Fibroblast of the conjunctiva (primary cell): Measurements from ENCODE around the gene GYPB.
"Not testable (repeated sequence)": the region's sequence is repeated elsewhere in the genome, so short reads cannot be mapped to it uniquely, and the experiment has no call there.

Experiments used
- DNase-seq: peaks from one replicate; pipeline ENCODE4 v3.0.0-alpha.2; 2010; ENCODE audit warnings: low read depth

Gene GYPB

DNA sequence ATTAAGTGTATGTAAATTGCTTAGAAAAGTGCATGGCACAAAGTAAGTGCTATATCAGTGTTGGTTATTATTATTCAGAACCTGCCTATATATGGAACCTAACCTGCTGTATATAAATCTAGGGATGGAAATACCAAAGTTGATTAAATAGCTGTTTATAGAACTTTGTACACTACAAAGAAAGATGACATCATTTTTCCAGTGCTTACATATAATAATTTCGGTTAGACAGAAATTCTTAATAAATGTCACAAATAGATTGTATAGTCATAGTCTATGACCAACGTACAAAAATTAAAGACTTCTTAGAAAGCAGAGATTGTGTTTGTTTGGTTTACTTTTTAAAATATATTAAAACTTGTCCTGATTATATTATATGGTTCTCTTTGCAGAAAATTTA lies 4.4 kb downstream of the GYPB start:
- no peak for DNase-seq

GRCh38 chr4:144008602-144009001 lies 10.6 kb downstream of the GYPB start:
- DNase-seq, result not testable (repeated sequence)

- not testable (repeated sequence) for DNase-seq
These were observed 11.2 kb downstream of the GYPB start for GRCh38 chr4:144007960-144008359.

GRCh38 chr4:144006200-144006803 lies 12.9 kb downstream of the GYPB start:
- not testable (repeated sequence) for DNase-seq

GRCh38 chr4:144005558-144005953 lies 13.6 kb downstream of the GYPB start:
- not testable (repeated sequence) for DNase-seq

DNA sequence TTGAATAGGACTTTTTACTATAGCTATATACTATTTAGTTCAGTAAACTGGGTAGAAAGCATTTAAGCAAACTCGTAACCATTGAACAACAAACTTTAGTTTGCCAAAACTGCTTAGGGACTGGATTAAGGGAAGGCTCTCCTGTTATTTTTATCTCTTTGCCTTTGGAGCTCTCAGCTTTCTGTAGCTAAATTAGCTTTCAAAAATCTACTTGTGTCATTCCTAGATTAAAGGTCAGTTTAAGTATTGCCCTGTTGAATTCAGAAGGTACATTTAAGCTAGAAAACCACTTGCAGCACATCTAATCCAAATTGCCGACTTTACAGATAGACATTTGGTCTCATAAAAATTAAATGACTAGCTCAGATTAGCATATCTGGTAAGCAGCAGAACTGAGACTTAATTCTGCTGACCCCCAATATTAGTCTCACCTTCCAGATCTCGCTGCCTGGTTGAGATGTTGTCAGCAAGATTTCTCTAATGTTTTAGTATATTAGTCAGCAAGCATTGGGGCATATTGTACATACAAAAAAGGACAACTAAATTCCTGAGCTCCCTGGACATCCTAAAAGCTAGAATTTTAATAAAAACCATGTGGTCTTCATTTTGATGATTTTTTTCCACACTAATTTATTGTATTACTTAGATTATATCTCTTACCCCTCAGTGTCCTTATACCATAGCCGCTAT lies 14.2 kb downstream of the GYPB start:
- DNase-seq, result not testable (repeated sequence)

GRCh38 chr4:144003890-144004265 lies 15.3 kb downstream of the GYPB start:
- not testable (repeated sequence) for DNase-seq

DNA sequence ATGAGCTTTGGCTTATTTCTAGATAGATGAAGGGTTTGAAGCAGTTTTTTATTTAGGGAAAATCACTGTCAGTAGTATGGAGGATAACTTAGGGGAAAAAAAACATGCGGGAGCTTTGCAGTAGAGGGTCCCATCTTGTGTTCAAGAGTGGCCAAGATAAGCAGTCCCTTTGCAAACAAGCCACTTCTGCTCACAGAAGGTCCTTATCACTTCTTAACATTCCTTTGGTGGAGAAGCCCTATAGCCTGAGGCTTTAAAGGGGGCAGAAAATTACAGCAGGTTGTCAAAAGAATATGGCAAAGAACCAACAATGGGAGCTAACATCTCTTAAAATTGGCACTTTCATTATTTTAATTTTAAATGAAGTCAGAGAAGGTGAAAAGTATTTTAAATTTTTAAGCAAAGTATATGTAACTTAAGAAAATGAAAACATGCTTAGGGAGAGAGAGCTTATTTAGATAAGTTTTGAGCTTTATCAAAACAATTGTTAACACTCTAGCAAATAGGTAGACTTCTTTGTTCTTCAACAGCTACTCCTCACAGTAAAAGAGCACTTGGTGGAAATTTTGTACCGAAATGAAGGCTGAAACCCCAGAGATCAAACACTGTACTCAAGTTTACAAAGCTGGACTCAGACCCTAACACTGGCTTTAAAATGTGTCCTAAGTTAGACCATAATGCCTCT lies 15.8 kb downstream of the GYPB start:
- DNase-seq, result not testable (repeated sequence)

GRCh38 chr4:144000331-144000995 lies 18.7 kb downstream of the GYPB start:
- not testable (repeated sequence) for DNase-seq

GRCh38 chr4:143996193-143996592 lies 23.0 kb downstream of the GYPB start:
- not testable (repeated sequence) for DNase-seq

GRCh38 chr4:143991761-143992160 lies 27.4 kb downstream of the GYPB start:
- DNase-seq, result not testable (repeated sequence)

GRCh38 chr4:143990717-143991116 lies 28.5 kb downstream of the GYPB start:
- not testable (repeated sequence) for DNase-seq

DNA sequence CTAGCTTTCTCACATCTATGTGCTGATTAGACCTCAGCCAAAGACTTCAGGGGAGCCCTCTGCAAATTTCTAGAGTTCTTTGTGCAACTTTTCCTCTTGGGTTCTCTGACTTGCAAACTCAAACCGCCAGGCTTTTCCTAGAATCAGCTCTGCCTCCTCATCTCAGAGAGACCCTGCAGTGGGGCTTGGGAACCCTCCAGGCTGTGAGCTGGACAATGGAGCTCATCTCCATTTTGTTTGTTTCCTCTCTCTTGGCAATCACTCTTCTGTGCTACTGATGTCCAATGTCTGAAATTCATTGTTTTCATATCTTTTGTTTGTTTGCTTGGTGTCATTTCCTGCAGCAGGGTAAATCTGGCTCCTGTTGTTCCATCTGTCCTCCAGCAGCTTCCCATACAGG lies 33.0 kb downstream of the GYPB start:
- no peak for DNase-seq

DNA sequence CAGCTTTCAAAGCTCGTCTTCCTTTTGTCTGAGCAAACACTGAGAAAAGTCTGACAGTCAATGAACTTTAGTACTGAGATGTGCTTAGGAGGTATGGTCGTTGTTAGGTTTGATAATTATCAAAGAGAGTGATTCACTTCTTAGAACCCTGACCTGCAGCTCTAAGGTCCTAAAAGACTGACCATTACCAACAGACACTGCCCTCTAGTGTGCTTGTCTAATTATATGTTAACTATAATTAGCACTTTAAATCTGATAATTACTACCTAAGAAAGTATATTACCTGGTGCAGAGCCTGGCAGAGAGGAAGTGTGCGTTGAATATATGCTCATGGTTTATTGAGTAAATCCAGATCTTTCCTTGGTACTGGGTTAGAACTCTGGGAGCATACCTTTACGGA lies 38.4 kb downstream of the GYPB start:
- not testable (repeated sequence) for DNase-seq

DNA sequence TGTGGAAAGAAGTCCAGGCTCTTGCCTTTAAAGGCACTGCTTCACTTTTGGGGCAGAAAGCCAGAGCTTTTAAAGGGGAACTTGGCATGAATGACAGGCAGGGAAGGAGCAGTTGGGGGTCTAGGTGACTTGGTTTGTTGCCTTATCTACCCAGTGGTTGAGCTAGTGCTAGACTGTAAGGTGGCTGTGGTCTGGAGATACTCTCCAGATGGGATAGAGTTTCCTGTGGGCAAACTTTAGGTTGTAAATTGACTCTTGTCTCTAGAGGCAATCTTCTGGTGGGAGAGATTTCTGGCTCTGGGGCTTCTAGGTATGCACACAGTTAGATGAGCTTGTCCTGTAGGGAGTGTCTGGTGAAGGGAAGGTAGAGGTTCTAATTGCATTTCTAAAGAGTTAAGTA lies 43.7 kb downstream of the GYPB start:
- DNase-seq, result not testable (repeated sequence)

GRCh38 chr4:143974021-143974420 lies 45.2 kb downstream of the GYPB start:
- DNase-seq, result not testable (repeated sequence)

DNA sequence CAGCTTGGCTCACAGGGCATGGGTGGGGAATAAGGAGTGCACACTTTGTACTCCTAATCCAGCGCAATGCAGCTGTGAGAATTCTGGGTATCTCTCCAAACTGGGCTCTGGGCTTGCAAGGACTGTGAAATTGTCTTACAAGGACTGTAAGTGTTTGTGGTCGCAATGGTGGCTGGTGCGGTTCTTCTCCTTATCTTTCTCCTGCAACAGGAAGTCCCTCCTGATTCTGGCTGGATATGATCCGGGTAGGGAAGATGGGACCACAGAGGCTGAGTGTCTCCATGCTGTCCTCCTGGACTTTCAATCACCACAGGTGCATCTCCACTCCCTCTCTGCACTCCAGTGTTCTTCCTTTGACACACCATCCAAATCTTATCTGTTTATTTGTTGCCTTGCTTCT lies 58.1 kb downstream of the GYPB start:
- no peak for DNase-seq

DNA sequence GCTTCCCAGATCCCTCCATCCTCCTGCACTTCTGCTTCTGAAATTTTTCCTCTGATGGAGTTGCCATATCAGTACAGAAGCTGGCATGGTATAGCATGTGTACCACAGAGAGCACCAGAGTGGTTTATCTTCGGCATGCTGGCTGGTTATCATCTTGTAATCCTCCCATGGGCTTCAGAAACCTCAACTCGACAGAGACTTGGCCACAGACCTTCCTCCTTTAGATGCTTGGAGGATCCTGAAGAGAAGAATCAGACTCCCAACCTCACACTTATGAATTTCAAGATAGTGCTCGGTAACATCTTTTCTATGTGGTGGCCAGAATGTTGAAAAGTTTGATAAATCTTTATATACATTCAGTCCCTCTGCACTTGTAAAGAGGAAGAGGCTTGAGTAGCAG lies 63.9 kb downstream of the GYPB start:
- not testable (repeated sequence) for DNase-seq

GRCh38 chr4:143951458-143951972 lies 67.7 kb downstream of the GYPB start:
- DNase-seq, result not testable (repeated sequence)

DNA sequence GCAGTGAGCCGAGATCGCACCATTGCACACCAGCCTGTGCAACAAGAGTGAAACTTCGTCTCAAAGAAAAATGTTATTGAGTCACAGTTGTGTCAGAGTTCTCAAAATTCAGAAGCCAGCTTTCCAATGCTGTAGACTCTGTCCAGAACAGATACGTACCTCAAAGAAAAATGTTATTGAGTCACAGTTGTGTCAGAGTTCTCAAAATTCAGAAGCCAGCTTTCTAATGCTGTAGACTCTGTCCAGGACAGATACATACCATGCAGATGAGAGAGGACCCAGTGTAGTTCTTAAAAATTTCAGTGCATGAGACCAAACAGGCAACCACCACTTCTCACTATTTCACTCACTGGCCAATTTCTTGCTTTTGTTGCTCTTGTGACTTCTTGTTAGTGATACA lies 68.2 kb downstream of the GYPB start:
- DNase-seq, result not testable (repeated sequence)

DNA sequence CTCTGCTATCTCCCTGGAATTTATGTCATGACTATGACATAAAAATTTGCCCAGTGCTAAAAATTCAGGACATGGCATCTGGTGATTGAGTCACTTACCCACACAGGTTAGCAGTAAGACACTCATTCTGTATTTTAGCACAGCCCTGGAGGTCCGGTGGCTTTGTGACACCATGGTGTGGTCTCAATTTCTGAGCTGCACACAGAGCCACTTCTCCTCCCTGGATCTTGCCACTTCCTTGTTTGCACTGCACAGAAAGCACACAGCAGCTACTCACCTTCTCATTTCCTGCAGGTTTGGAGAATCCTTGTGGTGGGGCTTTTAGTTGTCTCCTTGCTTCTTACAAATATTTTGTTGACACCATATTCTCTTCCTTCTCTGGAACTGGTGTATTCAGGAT lies 69.0 kb downstream of the GYPB start:
- not testable (repeated sequence) for DNase-seq

DNA sequence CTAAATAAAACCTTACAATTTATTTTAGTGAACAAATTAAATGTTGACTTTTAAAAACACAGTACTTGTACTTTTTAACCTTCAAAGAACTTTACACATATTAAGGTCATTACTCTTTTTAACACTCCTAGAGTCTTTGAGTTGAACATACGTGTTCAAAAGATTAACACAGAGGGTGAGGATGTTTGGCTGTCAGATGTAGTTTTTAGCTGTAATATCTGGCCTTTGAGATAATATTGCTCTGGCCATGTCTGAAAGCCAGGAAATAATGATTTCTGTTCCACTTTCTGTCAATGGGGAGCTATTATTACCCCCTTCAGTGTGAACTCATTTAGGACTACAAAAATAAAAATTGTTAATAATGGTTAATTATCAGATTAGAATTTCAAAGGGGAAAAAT lies 71.7 kb downstream of the GYPB start:
- not testable (repeated sequence) for DNase-seq
